Muscle layer of duodenum (tissue), 2 donors: ENCODE results near the gene TSPAN9.

Experiments
- H3K27ac ChIP-seq: one replicate; pipeline ENCODE4 v1.7.0; 2013; ENCODE audit warnings: mild to moderate bottlenecking, low read length
- H3K27me3 ChIP-seq: one replicate; pipeline ENCODE4 v1.7.0; 2013; ENCODE audit warnings: low read depth, mild to moderate bottlenecking, control low read depth, low read length
- H3K36me3 ChIP-seq, 2 donors: one replicate each; pipeline ENCODE4 v1.7.0; 2013; ENCODE audit warnings: low read length in 2 of 2, control low read depth in 1 of 2, mild to moderate bottlenecking in 1 of 2; ENCODE audit not compliant: insufficient read depth in 2 of 2, control insufficient read depth in 1 of 2
- H3K4me1 ChIP-seq, 2 donors: one replicate each; pipeline ENCODE4 v1.7.0; 2013; ENCODE audit warnings: low read length in 2 of 2, mild to moderate bottlenecking in 2 of 2, control low read depth in 1 of 2, moderate library complexity in 1 of 2; ENCODE audit not compliant: insufficient read depth in 2 of 2, control insufficient read depth in 1 of 2
- H3K4me3 ChIP-seq, 2 donors: one replicate each; pipeline ENCODE4 v1.7.0; 2013; ENCODE audit warnings: low read length in 2 of 2, low read depth in 1 of 2, mild to moderate bottlenecking in 1 of 2
- H3K9me3 ChIP-seq, 2 donors: one replicate each; pipeline ENCODE4 v1.7.0; 2013; ENCODE audit warnings: low read length in 2 of 2, control low read depth in 1 of 2, mild to moderate bottlenecking in 1 of 2; ENCODE audit not compliant: control insufficient read depth in 1 of 2
- donor health status: healthy.

The TSPAN9 gene

DNA sequence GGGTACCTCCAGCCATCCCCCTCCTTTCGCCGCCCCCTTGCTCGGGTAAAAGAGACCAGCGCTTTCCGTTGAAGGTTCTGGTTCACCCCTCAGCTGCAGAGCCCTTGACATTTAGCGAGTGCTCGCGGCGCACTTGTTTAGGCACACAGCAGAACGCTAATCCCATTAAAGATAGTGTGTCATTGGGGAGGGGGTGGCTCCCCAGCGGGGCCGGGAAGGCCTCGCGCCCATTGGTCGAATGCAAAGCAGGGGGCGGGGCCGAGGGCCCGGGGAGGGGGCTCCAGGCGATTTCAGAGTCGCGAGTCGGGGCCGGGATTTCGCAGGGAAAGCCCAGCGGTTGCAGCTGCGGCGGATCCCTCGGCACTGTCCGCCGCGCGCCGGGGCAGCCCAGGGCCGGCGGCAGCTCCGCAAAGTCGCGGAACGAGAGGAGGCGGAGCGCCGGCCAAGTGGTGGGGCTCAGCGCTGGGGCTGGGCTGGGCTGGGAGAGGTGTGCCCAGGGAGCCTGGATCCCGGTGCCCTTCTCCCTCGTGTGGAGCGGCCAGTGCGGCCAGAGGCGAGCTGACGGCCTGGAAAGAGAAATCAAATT lies 122.9 kb downstream of the TSPAN9 start:
- no peaks in the 10 kb centered on the region for H3K36me3 ChIP-seq
- H3K4me1 ChIP-seq: peaks cover 0 to 50% of the 10 kb centered on the region in 2 donors
- H3K9me3 ChIP-seq: no peaks in the 10 kb centered on the region
- H3K27me3 ChIP-seq: peaks cover 5% of the 10 kb centered on the region
- H3K27ac ChIP-seq: no peak overlapping the region
- peak overlapping the region; percentile 50 to 69 for H3K4me3 ChIP-seq

- Histone ChIP-seq H3K9me3 (no peaks in the 10 kb centered on the region), H3K4me3 (peak overlapping the region; percentile 26 to 69), H3K27me3 (peaks cover 5% of the 10 kb centered on the region), H3K4me1 (peaks cover 0 to 57% of the 10 kb centered on the region in 2 donors), H3K36me3 (no peaks in the 10 kb centered on the region), H3K27ac (no peak overlapping the region)
Observed at GRCh38 chr12:3200814-3201233, 123.6 kb downstream of the TSPAN9 start.

DNA sequence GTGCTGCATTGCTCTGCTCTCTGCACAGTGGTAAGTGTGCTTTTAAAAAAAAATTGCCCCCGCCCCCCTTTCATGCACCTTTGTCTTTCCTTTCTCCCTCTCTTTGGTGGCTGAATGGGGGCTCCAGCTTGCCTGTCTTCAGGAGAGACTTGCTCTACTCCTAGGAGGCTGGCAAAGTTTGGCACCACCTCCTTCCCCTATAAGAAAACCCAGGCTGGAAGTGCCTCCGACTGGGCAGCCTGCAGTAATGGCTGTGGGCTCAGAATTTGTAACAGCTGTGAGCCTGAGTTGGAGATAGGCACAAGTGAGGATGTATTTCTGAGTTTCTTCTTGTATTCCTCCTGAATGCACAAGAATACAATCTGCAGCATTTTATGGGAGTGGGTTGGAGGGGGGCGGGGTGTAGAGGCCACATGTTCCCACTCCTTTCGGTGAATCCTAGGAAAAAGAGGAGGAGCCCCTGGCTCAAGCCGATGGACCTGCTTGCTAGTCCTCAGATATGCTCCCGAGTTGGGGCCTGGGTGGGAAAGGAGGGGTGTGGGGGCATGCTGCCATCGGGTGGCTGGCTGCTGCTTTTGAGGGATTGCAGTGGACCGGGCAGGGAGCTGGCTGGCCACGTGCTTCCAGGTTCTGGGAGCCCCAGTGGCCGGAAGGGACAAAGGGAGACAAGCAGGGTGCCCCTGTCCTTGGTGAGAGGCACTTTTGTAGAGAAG lies 124.3 kb downstream of the TSPAN9 start:
- Histone ChIP-seq H3K27me3 (peaks cover 5% of the 10 kb centered on the region), H3K9me3 (no peaks in the 10 kb centered on the region), H3K36me3 (no peaks in the 10 kb centered on the region), H3K4me3 (peak overlapping the region; percentile 26 to 69), H3K4me1 (peaks cover 0 to 62% of the 10 kb centered on the region in 2 donors), H3K27ac (no peak overlapping the region)

GRCh38 chr12:3202096-3202495 lies 124.9 kb downstream of the TSPAN9 start:
- Histone ChIP-seq H3K4me1 (peaks cover 0 to 62% of the 10 kb centered on the region in 2 donors), H3K36me3 (no peaks in the 10 kb centered on the region), H3K27ac (no peak overlapping the region), H3K27me3 (peaks cover 5% of the 10 kb centered on the region), H3K9me3 (no peaks in the 10 kb centered on the region), H3K4me3 (peak overlapping the region in 1 of 2 donors; percentile 69)

- Histone ChIP-seq H3K4me1 (peaks cover 0 to 62% of the 10 kb centered on the region in 2 donors), H3K4me3 (no peak overlapping the region), H3K27ac (no peak overlapping the region)
Observed at GRCh38 chr12:3202734-3203446, 125.7 kb downstream of the TSPAN9 start.

DNA sequence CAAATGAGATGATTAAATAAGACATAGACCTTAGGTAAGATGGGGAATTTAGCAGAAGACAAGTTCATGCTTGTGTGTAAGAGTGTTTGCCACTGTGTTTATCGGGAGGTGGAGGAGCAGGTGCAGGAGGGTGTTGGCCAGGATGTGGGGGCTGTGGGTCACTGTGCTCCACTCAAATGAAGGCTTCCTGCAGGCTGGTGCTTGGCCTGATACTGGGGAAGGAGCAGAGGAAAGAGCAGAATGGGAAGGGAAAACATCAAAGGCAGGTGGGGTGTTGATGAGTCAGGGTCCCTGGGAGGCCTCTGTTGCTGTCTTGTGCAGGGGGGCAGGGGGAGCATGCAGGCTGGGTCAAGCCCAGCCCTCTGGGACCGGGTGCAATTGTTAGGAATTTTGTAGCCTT lies 126.5 kb downstream of the TSPAN9 start:
- no peak overlapping the region for H3K27ac ChIP-seq
- no peaks in the 10 kb centered on the region for H3K9me3 ChIP-seq
- peaks cover 5% of the 10 kb centered on the region for H3K27me3 ChIP-seq
- no peaks in the 10 kb centered on the region for H3K36me3 ChIP-seq
- H3K4me1 ChIP-seq: peaks cover 0 to 61% of the 10 kb centered on the region in 2 donors
- H3K4me3 ChIP-seq: no peak overlapping the region

More at GRCh38 chr12:3202734-3203446, 125.7 kb downstream of the TSPAN9 start:
- Histone ChIP-seq H3K36me3 (no peaks in the 10 kb centered on the region), H3K9me3 (no peaks in the 10 kb centered on the region), H3K27me3 (peaks cover 5% of the 10 kb centered on the region)

DNA sequence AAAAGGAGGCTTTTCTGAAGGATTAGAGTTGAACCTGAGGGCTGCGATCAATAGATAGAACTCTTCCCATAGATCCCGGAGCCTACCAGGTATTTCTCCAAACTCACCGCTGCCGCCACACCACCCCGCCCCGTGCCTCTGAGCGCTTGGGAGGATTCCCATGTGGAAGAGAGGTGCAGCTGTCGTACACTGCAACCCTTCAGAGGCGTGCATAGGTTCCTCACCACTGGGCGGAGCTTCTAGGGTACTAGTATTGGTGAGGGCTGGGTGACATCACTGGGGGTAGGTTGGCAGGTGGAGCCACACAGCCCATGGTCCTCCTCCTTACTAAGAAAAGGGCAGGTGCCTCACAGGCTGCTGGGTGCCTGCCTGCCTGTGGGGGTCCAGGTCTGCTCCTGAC lies 127.0 kb downstream of the TSPAN9 start:
- H3K27me3 ChIP-seq: peaks cover 5% of the 10 kb centered on the region
- H3K36me3 ChIP-seq: no peaks in the 10 kb centered on the region
- H3K4me3 ChIP-seq: no peak overlapping the region
- no peaks in the 10 kb centered on the region for H3K9me3 ChIP-seq
- peaks cover 0 to 56% of the 10 kb centered on the region in 2 donors for H3K4me1 ChIP-seq
- no peak overlapping the region for H3K27ac ChIP-seq

DNA sequence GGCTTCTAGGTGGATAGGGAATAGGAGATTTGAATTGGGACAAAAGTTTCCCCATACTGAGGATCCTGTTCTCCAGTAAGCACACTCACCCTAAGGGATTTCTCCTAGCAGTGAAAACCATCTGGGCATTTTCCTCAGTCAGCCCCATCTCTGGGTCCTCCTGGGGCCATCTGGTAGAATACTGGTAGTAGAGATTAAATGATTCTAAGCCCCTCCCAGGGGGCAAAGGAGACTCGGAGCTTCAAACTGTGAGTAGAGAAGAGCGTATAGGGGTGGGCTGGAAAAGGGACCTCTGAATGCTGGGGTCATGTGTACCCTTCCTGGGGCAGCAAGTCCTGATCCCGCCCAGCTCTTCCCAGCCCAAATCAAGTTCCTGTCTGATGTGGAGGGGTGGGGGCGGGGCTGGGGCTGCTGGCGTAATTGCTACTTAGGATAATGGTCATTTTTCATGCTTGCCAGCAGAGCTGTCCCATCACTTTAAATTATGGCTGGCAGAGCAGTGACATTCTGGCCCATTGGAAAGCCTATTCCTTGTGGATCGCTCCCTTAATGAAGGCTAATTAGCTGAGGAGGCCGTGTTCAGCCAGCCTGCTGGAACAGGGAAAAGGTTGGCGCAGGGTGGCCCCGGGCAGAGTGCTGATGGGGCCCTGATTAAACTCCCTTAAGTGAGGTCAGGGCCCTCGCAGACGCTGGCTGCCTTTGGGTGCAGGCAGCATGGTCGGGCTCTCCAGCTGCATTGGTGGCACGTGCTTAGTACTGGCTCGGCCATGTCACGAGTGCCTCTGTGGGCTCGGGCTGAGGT lies 127.8 kb downstream of the TSPAN9 start:
- H3K4me1 ChIP-seq: peaks cover 0 to 52% of the 10 kb centered on the region in 2 donors
- H3K36me3 ChIP-seq: no peaks in the 10 kb centered on the region
- peaks cover 5% of the 10 kb centered on the region for H3K27me3 ChIP-seq
- H3K9me3 ChIP-seq: no peaks in the 10 kb centered on the region
- no peak overlapping the region for H3K4me3 ChIP-seq
- no peak overlapping the region for H3K27ac ChIP-seq

DNA sequence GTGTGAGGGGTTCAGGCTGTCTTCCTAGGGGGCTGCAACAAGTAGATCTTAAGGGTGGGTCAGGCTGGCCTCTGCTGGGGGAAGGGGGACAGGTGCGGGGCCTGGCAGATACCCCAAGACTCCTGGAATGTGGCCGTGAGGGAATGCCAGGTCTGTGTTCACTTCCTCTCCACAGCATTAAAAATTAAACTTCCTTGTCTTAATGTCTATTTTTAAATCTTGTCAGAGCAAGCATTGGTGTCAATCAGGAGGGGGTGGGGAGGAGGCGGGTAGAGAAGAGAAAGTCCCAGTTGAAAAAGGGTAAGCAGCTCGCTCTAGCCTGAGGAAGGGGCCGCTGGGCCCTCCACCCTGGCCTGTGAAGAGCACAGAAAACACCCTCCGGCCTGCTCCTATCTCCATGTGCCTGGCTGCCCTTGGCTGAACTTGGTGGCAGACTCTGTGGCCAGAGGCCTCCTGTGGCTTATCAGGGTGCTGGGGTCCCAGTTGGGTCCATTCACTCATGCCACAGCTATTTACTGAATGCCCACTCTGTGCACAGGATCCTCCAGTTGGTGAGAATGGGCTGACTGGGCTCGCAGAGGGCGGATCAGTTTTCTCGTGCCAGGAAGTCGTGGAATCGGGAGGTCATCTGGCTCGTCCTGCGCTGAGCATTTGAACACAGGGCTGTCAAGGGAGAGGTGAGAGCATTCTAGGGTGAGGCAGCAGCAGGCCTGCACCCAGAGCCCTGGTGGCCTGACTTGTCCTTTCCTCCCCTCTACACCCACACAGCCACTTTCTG lies 128.8 kb downstream of the TSPAN9 start:
- H3K36me3 ChIP-seq: no peaks in the 10 kb centered on the region
- no peak overlapping the region for H3K27ac ChIP-seq
- peaks cover 0 to 48% of the 10 kb centered on the region in 2 donors for H3K4me1 ChIP-seq
- H3K27me3 ChIP-seq: peaks cover 5% of the 10 kb centered on the region
- H3K4me3 ChIP-seq: no peak overlapping the region
- H3K9me3 ChIP-seq: no peaks in the 10 kb centered on the region

GRCh38 chr12:3206536-3207072 lies 129.4 kb downstream of the TSPAN9 start:
- Histone ChIP-seq H3K27ac (no peak overlapping the region), H3K4me1 (peaks cover 0 to 41% of the 10 kb centered on the region in 2 donors), H3K4me3 (no peak overlapping the region), H3K36me3 (no peaks in the 10 kb centered on the region), H3K27me3 (peaks cover 5% of the 10 kb centered on the region), H3K9me3 (no peaks in the 10 kb centered on the region)
